ENCODE data around the gene BAIAP2L1.

BAIAP2L1 gene

DNA sequence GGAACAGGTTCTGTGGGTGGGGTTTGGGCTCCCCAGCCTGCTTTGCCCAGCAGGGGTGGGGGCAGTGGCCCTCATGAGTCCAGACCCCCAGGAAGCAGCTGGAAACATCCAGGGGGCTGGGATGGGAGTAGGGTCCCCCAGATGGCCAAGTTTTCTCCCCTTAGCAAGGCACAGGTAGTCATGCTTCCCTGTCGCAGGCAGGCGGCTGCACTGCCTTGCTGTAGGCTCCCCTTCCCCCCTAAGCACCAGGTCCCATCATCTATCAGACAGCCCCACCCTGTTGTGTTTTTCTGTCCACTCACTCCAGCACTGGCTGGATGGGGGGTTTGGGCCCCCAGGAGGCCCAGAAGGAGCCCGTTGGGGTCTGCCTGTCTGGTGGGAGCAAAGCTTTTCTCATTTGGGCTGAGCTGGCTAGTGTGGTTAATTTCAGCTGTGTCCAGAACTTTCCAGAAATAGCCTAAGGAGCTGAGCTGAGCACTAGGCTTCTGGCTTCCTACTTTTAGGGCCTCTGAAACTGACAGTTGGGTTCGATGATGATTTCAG lies 111.5 kb downstream of the BAIAP2L1 start:
- no peak for DNase-seq

GRCh38 chr7:98288064-98288823 lies 112.6 kb downstream of the BAIAP2L1 start:
- DNase-seq: no peak

GRCh38 chr7:98287486-98287959 lies 113.4 kb downstream of the BAIAP2L1 start:
- DNase-seq: no peak

GRCh38 chr7:98286701-98287485 lies 114.0 kb downstream of the BAIAP2L1 start:
- no peak for DNase-seq

DNA sequence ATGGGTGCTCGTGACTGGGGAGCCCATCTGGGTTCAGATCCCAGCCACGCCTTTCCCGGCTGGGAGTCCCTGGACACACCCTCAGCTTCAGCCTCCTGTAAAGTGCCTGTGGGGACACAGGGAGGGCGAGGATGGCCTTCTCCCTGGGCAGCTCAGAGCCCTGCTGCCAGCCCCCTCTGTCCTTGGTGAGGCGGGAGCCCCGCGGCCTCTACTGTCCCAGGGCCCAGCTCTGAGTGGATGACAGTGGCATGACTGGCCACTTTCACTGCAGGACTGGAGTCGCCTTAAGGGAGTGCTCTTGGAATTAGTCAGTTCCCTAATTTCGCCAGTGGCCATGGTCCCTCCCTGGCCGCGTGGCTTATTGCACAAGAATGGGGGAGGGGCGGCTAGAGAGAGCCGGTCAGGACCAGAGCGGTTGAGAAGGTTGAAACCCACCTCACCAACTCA lies 114.8 kb downstream of the BAIAP2L1 start:
- no peak for DNase-seq

- DNase-seq: no peak
Measured at GRCh38 chr7:98285157-98286092, 115.5 kb downstream of the BAIAP2L1 start.

DNA sequence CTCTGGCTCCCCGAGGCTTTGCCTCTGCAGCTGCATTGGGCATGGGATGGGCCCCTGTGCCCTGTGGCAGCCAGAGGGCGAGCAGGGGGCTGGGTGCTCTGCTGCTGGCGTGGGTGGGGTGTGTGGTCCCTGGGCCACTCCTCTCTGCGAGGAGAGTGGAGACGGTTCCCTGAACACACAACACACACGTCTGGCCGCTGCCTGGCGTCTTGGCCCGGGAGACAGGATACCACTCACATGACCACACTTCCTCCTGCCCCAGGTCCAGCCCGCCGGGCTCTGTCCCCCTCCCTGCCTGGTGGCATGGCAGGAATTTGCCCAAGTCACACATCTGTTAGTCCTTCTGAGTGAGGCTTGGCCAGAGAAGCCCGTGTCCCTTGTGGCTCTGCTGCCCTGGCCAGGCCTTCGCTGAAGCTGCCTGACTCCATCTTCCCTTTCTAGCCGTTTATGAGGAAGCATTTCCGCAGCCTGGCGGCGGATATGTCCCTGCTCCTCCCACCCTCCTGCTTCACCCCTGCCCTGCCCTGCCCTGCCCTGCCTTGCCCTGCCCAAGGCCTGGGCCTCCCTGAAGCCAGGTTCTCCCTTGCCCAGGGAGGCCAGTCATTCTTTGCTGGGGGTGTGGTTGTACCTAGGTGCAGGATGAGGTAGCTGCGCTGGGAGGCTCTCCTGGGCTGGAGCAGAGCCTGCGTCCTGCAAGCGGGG lies 116.4 kb downstream of the BAIAP2L1 start:
- no peak for DNase-seq

DNA sequence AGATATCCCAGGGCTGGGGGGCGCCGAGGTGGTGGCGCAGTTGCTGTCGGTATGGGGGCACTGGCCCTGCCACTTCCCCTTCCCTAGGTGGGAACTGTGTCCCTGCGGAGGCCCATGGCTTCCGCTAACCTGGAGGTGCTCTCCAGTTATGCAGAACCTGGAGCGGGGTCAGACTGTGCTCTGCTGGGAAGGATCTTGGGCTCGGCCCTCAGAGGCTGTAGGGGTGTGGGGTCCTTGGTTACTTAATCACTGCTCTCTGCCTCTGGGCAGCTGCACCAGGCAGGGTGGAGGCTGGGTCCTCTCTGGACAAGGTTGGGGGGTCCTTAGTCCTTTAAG lies 117.0 kb downstream of the BAIAP2L1 start:
- DNase-seq: no peak

GRCh38 chr7:98283127-98283886 lies 117.6 kb downstream of the BAIAP2L1 start:
- DNase-seq: no peak

GRCh38 chr7:98282703-98283102 lies 118.2 kb downstream of the BAIAP2L1 start:
- no peak for DNase-seq

DNA sequence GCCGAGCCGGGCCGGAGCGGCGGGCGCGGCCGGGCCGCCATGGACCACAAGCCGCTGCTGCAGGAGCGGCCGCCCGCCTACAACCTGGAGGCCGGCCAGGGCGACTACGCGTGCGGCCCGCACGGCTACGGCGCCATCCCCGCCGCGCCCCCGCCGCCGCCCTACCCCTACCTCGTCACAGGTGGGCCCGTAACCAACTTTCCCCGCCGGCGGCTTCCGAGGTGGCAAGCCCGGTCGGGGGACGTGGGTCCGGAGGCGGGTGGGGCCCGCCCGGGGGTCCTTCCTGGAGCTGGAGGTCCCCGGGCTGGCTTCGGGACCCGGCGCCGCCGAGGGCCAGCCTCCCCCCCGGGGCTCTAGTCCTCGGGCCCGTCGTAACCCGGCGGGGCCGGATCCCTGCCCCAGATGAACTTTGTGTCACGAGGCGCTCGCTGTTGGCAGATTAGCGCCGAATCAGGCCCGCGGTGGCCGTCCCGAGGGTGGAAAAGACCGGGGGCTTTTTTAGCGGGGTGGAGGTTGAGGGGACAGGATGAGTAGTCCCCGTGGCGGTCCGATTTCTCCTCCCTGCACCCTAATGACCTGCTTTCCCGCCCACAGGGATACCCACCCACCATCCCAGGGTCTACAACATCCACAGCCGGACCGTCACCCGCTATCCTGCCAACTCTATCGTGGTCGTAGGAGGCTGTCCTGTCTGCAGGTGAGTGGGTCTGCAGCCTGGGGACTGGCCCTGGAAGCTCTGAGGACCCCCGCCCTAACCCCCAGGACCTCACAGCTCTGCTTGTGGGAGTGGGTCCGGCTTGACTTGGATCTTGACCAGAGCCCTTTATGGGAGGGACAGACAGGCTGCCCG lies 118.9 kb downstream of the BAIAP2L1 start:
- DNase-seq: peak; percentile 48

GRCh38 chr7:98280791-98281756 lies 119.8 kb downstream of the BAIAP2L1 start, which contains the start of gene BRI3:
Gene BRI3 (plus strand): TSS chr7:98281686. CDS start chr7:98281796, 110 bp downstream.
- peak; percentile 94 for DNase-seq

GRCh38 chr7:98280296-98280695 lies 120.6 kb downstream of the BAIAP2L1 start:
- DNase-seq: no peak

DNA sequence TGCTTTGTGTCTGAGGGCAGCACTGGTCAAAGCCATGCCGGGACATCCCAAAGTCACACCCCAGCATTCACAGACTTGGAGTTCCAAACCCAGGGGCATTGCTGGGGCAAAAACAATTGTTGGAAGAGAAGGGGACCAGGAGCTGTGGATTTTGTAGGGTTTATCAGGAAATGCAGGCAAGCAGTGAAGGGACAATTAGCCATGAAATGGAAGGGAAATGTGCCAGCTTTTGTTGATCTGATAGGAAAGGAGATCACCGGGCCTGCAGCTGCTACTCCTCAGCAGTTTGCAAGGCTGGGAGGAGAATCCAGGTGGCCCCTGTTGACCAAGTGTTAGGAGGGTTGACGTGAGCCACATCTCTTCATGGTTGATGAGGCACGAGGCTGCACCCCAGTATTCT lies 122.0 kb downstream of the BAIAP2L1 start:
- no peak for DNase-seq

DNA sequence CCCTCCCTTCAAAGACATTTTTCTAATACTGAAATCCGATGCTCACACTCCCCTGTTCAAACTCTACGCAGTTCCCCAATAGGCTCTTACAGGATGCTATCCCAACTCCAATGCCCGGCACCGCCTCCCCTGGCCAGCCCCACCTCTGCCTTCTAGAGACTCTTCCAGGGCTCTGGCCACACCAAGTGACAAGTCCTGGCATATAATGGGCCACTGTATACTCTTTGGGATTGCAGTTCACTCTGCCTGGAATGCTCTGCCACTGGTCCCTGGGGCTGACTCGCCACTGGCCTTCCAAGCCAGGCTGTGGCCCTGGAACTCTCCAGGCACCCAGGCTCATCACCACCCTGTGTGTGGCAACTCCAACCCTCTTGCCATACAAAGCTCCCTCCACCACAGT lies 122.5 kb downstream of the BAIAP2L1 start:
- DNase-seq: no peak

DNA sequence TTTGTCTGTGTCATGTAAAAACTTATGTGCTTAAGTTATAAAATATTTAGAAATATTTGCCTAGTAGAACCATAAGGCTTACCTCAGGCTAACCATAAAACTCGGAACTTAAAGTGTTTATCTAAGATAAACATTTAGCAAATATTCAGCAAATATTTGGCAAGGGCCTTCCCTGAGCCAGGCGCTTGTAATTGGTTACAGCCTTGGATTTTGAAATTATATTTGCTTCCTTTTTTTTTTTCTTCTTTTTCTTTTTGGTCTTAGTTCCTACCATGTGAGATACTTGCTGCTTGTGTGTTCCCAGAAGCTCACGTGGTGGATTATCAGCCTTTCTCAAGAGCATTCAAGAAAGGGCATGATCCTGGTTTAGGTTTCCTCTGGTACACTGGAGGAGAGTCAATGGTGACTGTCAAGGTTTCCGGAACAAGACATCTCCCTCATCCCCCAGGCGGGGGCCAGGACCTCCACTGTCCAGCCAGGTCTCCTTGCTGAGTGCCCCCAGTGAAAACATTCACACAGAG lies 124.6 kb downstream of the BAIAP2L1 start:
- DNase-seq: no peak

DNA sequence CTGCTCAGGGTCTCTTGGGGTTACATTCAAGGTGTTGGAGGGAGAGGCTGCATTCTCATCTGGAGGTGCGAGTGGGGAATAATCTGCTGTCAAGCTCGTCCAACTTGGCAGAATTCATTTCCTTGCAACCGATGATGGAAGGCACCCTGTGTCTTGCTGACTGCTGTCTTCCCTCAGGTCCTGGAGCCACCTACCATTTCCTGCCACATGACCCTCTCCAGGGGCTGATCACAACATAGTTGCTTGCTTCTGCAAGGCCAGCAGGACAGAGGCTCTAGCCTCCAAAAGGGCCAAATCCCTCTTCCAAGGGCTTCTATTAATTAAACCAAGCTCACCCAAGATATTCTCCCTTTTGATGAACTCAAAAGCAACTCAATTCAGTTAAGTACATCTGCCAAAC lies 133.6 kb downstream of the BAIAP2L1 start:
- DNase-seq: no peak

DNA sequence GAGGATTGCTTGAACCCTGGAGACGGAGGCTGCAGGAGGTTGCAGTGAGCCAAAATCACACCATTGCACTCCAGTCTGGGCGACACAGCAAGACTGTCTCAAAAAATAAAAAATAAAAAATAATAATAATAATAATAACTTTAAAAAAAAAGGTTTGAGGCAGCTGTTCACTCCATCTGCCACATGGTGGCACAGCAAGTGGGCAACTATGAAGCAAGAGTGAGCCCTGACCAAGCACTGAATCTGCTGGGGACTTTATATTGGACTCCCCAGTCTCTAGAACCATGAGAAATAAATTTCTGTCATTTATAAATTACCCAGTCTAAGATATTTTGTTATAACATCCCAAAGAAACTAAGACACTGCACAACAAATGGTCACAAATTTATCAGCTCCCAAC lies 134.1 kb downstream of the BAIAP2L1 start:
- DNase-seq: no peak

GRCh38 chr7:98265841-98266271 lies 135.0 kb downstream of the BAIAP2L1 start:
- DNase-seq: no peak
